Panc1 (cell line): ENCODE data around the gene DENND4B.

Experiments
- CTCF ChIP-seq: fragments of 450-650 bp; IDR thresholded peaks from 2 replicates; pipeline ENCODE4 v1.5.1; 2017; ENCODE audit warnings: mild to moderate bottlenecking
- POLR2AphosphoS5 ChIP-seq: IDR thresholded peaks from 2 replicates; pipeline ENCODE4 v1.6.1; 2012; ENCODE audit warnings: mild to moderate bottlenecking, low read depth, low read length, moderate library complexity
- REST ChIP-seq, 2 experiments: IDR thresholded peaks; 2 replicates each; pipeline ENCODE4 v1.6.1; 2011 to 2012; ENCODE audit warnings: low read depth in 2 of 2, control low read depth in 1 of 2, low read length in 1 of 2, mild to moderate bottlenecking in 1 of 2, moderate library complexity in 1 of 2; ENCODE audit not compliant: insufficient read depth in 1 of 2
- SIN3A ChIP-seq: IDR thresholded peaks from 2 replicates; pipeline ENCODE4 v1.6.1; 2012; ENCODE audit warnings: low read depth, mild to moderate bottlenecking, low read length, moderate library complexity, borderline replicate concordance; ENCODE audit not compliant: insufficient read depth
- TCF7L2 ChIP-seq: IDR thresholded peaks from 2 replicates; pipeline ENCODE4 v1.6.1; 2011; ENCODE audit warnings: mild to moderate bottlenecking, low read depth, low read length, inconsistent platforms

GRCh38 chr1:153907134-153907533 lies 39.4 kb downstream of the DENND4B start:
- TF ChIP-seq CTCF (no peak), POLR2AphosphoS5 (no peak), TCF7L2 (no peak), SIN3A (no peak), REST (IDR thresholded peaks at IDR 0.05; ENCODE audit: insufficient read depth in 1 of 2, low read depth in 2 of 2, low read length in 1 of 2) (no peak)
